CD4-positive, alpha-beta T cell treated with Interleukin-4 for 4 hours (primary cell): ENCODE results near the gene FYB2.
"Not testable (repeated sequence)": the region's sequence is repeated elsewhere in the genome, so short reads cannot be mapped to it uniquely, and the experiment has no call there.

Experiments used
- DNase-seq: peaks from one replicate; pipeline ENCODE4 v3.0.0-alpha.2; 2020

FYB2 gene

DNA sequence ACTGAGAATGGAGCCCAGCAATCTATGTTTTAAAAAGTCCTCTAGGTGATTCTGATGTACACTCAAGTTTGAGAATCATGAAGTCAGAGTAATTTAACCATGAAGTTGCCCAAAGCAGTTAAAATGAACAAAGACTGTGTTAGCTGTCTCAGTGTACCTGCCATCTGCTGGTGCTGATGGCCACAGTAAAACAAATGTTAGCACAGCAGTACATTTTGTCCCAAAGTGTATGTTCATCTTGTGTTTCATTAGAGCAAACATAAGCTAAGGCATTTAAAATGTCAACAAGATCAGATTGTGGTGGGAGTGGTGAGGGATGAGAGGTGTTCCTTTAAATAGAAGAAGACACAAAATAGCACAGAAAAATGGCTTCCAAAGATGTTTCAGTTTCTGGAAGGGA, 31.1 kb downstream of the FYB2 start:
- no peak for DNase-seq

DNA sequence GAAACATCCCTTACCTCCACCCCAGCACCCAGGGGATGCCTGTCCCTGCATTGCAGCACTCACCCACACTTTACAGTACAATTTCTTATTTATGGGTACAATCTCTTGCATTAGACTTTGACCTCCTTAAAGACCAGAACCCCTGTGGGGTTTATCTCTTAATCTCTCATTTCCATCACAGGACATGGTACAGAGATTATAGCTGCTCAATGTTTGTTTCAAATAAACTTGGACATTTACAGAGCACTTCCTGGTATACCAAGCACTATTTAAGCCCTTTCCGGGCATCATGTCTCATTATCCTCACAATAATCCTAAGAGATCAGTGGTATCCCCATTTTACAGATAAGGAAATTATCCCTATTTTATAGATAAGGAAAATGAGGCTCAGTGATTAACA, 31.9 kb downstream of the FYB2 start:
- no peak for DNase-seq

DNA sequence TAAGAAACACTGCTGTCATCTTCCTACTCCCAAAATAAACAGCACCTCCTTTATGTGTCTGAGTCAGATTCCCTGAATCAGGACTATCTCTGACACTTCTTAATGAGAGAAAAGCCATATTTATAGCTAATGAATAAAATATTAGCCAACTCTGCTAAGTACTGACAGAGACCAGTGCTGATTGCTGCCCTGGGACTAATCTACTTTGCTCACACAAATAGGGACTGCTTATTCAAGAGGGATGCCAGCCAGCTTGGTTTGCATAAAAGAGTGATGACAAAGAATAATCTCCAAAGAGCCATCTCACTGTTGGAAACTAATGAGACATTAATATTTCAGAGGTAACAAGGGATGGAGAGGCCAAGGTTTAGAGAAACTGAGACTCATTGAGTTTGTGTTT, 36.4 kb downstream of the FYB2 start:
- no peak for DNase-seq

DNA sequence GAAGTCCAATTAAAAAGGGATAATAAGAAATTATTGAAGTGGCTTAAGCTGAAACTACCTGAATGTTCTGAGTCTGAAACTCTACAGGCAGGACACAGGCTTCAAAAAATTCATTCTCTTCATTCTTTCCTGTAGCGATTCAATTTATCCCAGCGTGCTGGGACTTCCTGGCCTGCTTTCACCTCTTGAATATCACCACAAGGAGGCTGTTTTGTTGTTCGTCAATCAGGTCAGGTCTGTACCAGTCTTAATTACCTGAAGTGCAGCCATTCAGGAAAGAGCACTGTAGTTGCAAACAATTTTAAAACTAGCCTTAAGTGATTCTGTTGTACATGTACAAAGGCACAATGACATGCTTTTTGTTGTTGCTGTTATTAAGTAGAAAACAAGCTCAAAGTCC, 38.4 kb downstream of the FYB2 start:
- DNase-seq, result no peak

DNA sequence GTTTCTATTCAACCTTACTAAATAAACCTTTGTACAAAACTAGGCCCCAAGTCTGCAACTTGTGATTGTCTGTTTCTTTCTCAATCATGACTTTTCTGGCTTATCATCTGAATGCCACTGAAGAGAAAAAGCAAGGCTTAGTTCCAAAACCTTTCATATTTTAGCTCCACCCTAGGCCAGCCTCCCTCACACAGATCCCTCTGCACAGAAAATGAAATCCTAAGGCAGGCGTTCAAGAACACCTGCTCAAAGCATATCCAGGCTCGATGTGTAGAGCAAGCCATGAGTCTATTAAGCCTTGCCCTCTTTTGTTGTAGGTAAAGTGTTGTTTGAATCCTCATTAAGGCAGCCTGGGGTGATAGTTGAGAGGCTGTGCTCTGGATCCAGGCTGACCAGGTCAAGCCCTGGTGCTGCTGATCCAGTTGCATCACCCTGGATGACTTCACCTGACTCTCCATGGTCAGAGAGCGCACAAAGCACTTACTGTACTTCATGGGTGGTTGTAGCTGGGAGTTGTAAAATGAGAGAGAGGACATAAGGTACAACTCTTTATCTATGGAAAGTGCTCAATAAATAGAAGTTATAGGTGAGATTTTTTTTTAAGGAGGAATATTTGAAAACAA, 39.0 kb downstream of the FYB2 start:
- DNase-seq, result no peak

DNA sequence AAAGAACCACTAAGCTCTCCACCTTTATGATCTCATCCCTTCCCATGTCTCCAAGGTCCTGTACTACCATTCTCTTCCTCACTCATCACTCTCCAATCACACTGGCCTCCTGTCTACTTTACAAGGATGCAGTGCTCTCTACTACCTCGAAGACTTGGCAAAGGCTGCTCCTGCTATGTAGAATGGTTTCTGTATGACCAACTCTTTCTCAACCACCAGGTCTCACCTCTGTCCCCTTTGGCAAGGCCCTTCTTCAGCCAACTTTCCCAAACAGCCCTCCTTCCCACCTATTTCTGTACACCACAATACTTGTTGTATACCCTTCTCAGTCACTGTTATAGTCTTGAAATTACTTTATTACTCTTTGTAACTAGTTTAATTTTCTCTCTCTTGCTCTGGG, 41.2 kb downstream of the FYB2 start:
- DNase-seq, result no peak

DNA sequence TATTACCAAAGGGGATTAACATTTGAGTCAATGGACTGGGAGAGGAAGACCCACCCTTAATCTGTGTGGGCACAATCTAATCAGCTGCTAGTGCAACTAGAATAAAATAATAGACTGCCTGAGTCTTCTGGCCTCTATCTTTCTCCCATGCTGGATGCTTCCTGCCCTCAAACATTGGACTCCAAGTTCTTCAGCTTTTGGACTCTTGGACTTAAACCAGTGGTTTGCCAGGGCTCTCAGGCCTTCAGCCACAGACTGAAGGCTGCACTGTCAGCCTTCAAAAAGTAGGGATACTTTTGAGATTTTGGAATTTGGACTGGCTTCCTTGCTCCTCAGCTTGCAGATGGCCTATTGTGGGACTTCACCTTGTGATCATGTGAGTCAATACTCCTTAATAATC, 44.5 kb downstream of the FYB2 start:
- DNase-seq, result not testable (repeated sequence)

DNA sequence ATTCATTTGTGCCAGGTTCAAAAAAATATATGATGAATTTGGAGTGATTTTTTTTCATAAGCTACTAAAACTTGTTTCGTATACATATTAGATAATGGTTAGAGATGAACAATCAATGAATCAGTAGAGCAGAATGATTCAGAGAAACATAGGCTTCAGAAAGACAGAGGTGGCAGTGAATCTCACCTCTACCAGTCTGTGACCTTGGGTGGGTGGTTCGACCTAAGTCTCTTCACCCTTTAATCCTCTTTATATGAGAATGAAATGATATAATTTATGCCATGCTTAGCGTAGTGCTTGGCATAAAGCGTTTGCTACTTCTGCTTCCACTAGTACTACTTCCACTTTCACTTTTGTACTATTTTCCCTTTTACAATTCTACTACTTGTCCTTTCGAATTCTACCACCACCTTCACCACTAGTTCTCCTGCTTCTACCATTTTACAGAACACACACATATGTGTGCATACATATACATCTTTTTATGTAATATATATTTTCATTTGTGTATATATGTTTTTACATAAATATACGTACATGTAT, 45.1 kb downstream of the FYB2 start:
- no peak for DNase-seq

DNA sequence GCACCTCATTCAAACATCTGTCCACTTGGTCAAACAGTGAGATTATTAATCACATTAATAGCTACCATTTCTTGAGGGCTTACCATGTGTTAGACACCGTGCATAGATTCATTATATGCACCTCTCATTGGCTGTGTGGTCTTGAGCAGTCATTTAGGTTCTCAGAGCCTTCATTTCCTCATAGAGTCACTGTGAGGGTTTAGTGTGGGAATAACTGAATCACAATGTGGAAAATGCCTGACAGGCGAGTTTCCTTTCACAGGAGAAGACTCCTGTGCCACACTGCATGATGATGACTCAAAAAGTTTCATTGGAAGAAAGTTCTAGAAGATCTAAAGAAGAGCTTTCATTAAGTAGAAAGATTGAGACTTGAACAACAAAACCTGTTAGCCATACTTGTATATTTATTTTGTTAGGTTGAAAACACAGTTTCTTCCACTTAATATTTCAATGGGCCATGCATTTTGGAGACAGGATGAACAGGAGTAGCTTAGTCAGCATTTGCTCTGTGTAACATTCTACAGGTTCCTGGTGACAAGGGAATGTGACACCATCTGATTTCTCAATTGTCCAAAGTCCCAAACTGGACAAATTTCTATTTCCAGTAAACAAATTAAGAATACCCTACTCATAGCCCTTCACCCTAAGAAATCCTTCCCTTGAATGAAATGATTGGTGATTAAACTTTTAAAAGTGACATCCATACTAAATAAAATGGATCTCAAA, 45.7 kb downstream of the FYB2 start:
- DNase-seq, result no peak

DNA sequence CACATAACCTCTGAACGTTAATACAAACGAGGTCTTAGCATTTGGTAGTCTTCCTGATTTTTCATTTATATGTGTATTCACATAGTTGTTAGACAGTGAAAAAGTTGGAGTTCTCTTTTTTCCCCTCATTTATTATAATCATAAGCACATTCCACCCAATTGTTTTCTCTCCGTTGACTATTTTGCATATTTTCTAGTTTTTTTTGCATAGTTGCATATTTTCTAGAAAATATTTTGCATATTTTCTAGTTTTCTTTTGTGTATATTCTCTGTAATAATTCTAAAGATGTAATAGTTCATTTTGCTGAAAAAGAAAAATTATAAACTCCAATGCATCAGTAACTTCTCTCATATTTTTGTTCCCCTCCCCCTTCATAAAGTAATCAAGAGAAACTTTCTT, 47.5 kb downstream of the FYB2 start:
- no peak for DNase-seq

DNA sequence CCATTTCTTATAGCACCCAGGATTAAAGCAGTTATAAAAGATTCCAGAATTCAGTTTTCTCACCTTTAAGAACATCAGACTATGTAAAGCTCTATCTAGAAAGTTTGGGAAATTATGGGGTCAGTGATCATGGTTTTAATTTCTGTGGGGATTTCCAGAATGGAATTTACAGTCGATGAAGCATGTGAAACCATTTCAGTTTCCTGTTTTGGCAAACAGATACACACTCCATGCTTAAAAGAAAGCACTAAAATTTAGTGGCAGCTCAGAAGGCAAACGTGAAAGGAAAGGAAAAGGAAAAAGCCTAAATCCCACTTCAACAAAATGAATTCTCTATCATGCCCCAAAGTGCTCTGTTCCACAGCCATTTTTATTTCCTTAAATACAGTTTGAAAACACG, 60.4 kb downstream of the FYB2 start:
- DNase-seq, result no peak

DNA sequence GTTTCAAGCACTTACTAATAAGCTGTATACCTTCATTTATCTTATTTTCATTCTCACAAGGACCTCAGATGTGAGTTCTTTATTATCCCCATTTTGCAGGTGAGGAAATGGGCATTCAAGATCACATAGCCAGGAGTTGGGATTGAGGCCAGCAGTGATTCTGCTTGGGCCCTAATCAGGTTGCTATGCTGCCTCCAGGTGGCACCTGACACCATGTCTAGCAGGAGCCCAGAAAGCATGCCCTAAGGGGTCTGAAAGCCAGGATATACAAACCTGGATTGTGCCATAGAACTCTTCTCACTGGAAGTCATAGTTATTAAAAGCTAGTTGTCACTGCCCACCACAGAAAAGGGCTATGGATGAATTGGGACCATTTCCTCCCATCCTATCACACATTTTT, 61.1 kb downstream of the FYB2 start:
- no peak for DNase-seq

DNA sequence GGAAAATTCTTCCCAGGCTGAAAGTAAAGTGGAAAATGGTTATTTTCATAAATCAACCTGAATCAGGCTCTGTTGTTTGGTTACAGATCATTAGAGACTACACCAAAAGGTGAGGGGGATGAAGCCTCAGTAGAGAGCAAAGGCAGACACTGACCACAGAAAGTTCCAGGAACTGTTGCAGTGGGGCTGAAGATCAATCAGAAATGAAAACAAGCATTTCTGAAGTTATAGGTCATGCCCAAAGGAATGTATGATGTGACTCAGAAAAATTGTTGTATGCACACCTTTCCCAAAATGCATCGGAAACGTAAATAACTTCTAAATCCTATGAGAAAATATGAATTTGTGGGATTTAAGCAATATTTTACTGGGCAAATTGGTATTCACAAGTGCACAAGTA, 63.3 kb downstream of the FYB2 start:
- DNase-seq, result no peak

DNA sequence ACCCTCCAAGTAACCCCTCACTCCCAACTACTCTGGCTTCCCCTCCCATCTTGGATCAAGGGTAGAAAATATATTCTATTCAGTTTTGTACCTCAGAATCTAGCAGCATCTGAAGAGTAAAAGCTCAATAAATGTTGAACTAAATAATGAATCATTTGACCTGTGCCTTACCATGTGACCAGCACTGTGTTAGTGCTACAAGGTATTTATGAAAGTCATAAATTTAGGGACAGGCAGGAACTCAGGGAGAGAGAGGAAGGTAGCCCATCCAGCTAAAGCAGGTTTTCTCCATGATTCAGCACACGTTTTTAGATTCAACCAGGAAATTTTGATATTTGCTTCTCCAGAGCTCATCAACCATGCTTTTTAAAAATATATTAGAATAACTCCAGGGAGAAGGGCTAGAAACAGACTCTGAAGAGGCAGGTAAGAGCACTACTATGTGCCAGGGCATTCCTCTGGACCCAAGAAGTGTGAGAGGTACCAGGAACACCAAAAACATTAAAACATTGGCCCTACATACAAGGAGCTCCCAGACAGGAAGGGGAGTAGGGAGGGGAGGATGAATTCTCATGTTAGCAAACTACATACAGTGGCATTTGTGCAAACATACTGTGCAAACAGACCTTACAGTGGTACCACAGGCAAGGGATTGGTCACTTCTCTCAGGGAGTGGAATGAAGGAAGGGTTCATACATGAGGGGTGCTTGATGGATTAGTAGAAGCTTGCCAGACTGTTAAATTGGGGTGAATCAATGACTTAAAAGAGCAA, 64.3 kb downstream of the FYB2 start:
- no peak for DNase-seq

DNA sequence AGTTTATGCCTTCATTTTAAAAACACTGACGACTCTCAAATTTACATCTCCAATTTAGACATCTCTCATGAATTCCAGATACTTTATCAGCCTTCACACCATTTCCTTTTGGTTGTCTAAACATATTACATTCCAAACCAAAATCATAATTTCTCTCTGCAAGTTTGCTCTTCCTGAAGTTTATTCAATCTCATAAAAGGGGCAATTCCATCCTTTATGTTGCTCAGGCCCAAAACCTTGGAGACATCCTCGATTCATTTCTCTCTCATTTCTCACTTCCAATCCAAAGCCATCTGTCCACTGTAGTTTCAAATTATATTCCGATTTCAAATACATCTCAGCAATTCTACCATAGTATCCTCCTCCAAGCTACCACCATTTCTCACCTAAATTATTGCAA, 74.0 kb downstream of the FYB2 start:
- DNase-seq, result no peak

DNA sequence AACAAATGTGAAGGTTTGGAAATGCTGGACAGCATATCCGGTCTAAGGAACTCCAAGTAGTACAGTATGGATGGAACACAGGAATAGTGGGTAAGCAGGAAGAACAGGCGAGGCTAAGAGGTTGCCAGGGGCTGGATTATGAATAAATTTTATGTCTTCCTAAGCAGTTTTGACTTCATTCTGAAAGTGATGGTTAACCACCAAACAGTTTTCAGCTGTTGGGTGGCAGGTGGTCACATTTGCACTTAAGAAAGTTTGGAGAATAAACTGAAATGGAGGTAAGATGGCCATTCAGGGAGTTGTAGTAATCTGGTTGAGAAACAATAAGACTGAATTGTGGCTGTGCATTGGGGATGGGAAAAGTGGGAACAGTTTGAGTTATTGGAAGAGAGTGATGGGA, 90.2 kb downstream of the FYB2 start:
- no peak for DNase-seq

DNA sequence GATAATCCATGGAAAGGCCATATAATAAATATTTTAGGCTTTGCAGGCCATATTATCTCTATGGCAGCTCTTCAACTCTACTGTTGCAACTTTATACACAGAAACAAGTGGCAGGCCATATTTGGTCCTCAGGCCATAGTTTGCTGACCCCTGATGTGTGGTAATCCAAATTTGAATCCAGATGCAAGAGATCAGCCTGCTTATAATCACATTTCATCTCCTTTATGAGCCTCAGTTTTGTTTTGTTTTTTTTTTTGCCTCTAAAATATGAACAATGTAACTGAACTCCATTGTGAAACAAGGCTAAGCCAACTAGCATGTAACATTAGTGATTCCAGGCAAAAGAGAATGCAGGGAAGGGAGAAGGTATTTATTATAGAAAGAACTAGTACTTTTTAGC, 92.5 kb downstream of the FYB2 start:
- DNase-seq, result no peak

DNA sequence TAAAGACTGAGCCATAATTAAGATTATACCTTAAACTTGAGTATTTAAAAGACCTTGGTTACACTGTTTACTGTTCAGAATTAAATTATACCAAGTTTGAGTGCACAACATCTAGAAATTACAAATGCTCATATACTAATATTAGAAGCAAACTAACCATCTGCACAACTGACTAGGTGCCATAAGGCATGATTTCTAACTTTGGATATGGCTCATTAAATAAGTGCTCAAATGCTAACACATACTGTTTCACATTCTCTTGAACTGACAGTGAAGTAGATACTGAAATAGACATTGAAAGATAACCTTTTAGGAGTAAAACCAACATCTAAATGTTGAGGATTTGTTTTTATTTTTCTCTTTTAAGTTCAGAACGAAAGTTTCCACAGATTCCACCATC, 100.0 kb downstream of the FYB2 start:
- DNase-seq, result no peak

DNA sequence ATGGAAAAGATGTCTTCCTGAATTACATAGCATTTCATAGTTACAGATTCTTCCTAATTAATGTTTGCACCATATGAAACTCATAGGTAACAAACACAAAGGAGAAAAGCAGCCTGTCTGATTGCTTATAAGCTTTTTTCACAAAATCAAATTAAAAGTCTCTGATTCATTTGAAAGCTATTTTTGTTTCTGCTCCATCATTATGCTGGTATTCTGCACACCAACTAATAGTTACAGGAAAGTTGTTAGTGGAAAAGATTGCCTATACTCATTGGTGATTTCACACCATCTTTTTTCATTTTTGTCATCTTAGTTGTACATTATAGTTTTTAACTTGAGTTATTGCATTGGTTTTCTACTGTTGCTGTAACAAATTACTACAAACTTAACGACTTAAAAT, 104.0 kb downstream of the FYB2 start:
- DNase-seq, result no peak

DNA sequence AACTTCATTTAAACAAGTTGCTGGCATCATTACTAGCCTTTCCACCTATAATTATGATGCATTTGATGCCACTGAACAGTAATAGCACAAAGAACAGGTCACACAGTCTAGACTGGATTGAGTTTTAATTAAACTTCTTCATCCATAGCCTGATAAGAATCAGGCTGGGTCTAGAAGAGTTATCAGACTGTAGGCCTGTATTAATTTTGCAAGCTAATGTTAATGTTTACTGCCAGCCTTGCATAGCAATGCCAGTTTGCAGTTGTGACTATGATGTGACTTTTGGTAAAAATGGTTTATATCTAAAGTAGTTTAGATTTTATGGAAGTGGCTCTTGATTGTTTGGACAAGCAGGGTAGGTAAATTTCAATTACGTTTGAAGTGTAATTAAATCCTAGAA, 106.1 kb downstream of the FYB2 start:
- no peak for DNase-seq

DNA sequence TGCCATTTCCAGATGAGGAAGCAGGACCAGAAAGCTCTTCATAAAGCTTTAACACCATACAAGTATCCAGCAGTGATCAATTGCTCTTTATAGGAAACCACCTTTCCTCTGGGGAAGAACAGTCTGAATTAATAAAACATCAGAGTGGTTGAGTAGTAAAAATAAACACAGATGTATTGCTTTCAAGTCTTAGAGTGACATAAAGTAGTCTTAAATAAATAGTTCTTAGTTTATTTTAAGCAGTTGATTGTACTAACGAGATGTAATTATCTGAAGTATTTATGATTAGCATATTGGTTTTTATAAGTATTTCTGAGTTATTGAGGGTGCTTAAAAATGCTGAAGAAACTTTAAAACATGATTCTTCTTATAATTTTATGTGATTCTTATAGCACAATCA, 107.1 kb downstream of the FYB2 start:
- DNase-seq, result no peak

DNA sequence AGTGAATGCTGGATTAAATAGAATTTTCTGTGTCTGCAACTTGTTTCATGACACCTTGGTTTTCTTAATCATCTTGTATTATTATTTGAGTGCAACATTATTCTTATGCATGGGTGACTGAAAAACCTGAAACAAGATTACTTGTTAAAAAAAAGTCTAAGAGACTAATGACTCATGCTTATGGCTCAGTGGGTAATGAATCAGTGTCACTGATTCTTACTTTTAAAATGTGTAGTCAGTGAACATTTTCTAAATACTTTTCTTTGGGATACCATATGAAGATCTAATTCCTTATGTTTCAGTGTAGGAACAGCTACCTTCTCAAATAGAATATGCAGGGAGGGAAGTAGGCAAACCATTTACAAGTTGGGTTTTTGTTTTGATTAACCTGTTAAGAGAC, 108.6 kb downstream of the FYB2 start:
- no peak for DNase-seq

DNA sequence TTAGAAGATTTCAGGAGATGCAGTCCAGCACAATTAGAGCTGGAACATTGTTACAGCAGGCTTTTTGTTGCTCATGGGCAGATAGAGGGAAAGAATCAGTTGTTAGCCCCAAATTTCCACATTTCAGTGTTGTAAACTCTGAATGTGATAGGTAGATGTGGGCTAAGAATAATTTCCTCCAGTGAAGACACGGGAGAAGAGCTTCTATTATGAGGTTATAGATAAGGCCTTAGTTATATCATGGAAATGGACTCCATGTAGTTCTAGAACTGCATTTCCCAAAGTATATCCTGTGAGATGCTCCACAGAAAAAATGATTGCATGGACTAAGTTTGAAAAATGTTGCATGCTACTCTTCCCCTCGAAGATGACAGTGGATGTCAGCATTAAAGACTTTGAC, 109.2 kb downstream of the FYB2 start:
- no peak for DNase-seq

DNA sequence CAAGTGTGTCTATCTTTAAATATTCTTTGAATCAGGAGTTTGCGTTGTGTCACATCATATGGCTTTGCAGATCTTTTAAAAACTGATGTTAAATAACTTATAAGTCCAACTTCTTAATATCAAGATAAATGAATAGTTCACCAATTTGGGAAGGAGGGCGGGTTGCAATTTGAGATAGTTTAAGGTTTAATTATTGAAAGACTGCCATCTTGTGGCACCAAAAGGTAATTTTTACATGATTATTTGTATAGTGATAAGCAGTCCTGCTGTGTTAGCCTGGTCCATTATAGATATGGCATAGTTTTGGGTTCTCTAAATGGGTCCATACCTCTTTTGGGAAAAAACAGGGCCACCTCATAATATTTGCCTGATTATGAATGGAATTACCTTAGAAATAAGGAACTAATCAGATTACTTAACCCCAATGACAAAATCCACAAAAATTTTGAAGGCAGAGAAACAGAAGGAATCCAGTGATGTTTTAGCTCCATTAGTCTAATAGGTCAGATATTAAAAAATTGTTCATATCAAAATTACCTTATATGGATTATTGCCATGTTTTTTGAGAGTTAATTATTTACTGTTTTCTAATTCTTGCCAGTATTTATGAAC, 109.8 kb downstream of the FYB2 start:
- peak; percentile 41 for DNase-seq
